NCI-H1092 (cell line): ENCODE data around the gene RPL10.

Source experiments
- DNase-seq: peaks from one replicate; lab custom pipeline; 2025; lab: John Stamatoyannopoulos, UW

RPL10 gene

GRCh38 chrX:154401045-154401799, 3.0 kb downstream of the RPL10 start:
- DNase-seq: no peak

- peak; percentile 72 for DNase-seq
Observed at GRCh38 chrX:154401918-154402621, 3.9 kb downstream of the RPL10 start.

GRCh38 chrX:154402622-154403127, 4.5 kb downstream of the RPL10 start:
- no peak for DNase-seq

- no peak for DNase-seq
Observed at GRCh38 chrX:154403192-154403591, 5.0 kb downstream of the RPL10 start.

GRCh38 chrX:154403858-154404257, 5.7 kb downstream of the RPL10 start:
- no peak for DNase-seq

- DNase-seq: no peak
Observed at GRCh38 chrX:154404625-154405192, 6.5 kb downstream of the RPL10 start.

GRCh38 chrX:154408659-154409221, 10.6 kb downstream of the RPL10 start:
- DNase-seq: no peak

- DNase-seq: no peak
Observed at GRCh38 chrX:154409222-154409871, 11.2 kb downstream of the RPL10 start, which contains the start of gene DNASE1L1. TSS of gene DNASE1L1 (minus strand) at chrX:154409254. CDS start at chrX:154405568, 3,686 bp downstream.

- peak; percentile 68 for DNase-seq
Observed at GRCh38 chrX:154411981-154412340, 13.8 kb downstream of the RPL10 start.

GRCh38 chrX:154412468-154412867, 14.3 kb downstream of the RPL10 start:
- no peak for DNase-seq

- DNase-seq: no peak
Observed at GRCh38 chrX:154413142-154413541, 15.0 kb downstream of the RPL10 start.

GRCh38 chrX:154417157-154417556, 19.0 kb downstream of the RPL10 start:
- peak; percentile 81 for DNase-seq

- no peak for DNase-seq
Observed at GRCh38 chrX:154419189-154419588, 21.0 kb downstream of the RPL10 start.

- peak; percentile 51 for DNase-seq
Observed at GRCh38 chrX:154419688-154420401, 21.7 kb downstream of the RPL10 start.

GRCh38 chrX:154420402-154420756, 22.2 kb downstream of the RPL10 start:
- no peak for DNase-seq

- DNase-seq: no peak
Observed at GRCh38 chrX:154426916-154427770, 29.0 kb downstream of the RPL10 start.

GRCh38 chrX:154428176-154429171, 30.3 kb downstream of the RPL10 start, which contains the start of gene ATP6AP1:
TSS of gene ATP6AP1 (plus strand) at chrX:154428677. CDS start at chrX:154428693, 16 bp downstream.
- peak; percentile 92 for DNase-seq

GRCh38 chrX:154429711-154430110, 31.5 kb downstream of the RPL10 start:
- DNase-seq: no peak

- no peak for DNase-seq
Observed at GRCh38 chrX:154430479-154430878, 32.3 kb downstream of the RPL10 start.
